ENCODE measurements around the gene PLVAP. TPM values are rescaled to one million over a fixed set of nuclear protein-coding genes. Genes with fewer than 3 reads are reported as not detected.

Gene PLVAP
- total RNA-seq, 1 experiment from 2014 or later, result not detected

DNA sequence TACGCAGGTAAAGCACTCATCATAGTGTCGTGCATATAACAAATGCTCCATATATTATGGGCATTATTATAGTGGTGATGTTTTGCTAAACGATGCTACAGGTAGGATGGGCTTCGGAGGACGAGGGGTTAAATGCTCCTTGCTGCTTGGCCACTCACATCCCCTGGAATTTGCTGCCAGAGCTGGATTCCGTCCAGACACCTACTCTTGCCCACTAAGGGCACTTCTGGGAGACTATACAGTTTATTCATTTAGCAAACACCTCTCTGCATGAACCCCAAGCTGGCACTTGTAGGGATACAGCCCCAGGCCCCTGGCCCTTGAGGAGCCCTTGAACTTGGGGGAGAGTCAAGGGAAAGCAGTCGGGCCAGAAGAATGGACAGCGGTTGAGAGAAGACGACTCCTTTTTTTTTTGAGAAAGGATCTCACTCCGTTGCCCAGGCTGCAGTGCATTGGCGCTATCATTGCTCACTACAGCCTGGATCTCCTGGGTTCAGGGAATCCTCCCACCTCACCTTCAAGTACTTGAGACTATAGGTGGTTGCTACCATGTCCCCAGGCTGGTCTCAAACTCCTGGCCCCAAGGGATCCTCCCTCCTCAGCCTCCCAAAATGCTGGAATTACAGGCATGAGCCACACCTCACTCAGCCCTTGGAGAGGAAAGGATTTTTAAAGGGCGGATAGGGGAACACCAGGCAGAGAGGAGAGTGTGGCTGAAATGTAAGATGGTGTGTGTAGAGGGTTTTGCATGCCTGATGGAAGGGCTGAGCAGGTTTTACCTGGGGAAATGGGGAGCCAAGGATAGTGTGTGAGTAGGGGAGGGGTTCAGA lies 72.5 kb downstream of the PLVAP start:
- Histone ChIP-seq H4K5ac (ENCODE audit: insufficient read length, low read depth, low read length) (no peak overlapping the region), H2AFZ (ENCODE audit: low read length) (no peak overlapping the region), H4K20me1 (ENCODE audit: control insufficient read depth, insufficient read depth, insufficient read length) (no peaks in the 10 kb centered on the region), H3K27ac (ENCODE audit: insufficient read length, low read depth, low read length) (no peak overlapping the region), H3T11ph (ENCODE audit: low read length) (no peak overlapping the region), H3K23ac (ENCODE audit: insufficient read length, low read depth, low read length) (no peak overlapping the region), H3K27me3 (ENCODE audit: insufficient read depth, low read length) (no peaks in the 10 kb centered on the region), H3K79me1 (ENCODE audit: insufficient read depth, low read depth, low read length, poor library complexity, severe bottlenecking) (no peaks in the 10 kb centered on the region), H3K4me2 (ENCODE audit: insufficient read depth, insufficient read length, low read length) (peak overlapping the region; percentile 27), H3K4me1 (ENCODE audit: insufficient read depth, low read length) (peaks cover 3% of the 10 kb centered on the region; the same call in 1 of the 2 replicates), H3K18ac (ENCODE audit: insufficient read length, low read depth, low read length) (no peak overlapping the region), H2BK20ac (ENCODE audit: low read depth, low read length, poor library complexity, severe bottlenecking) (no peak overlapping the region), H2BK12ac (ENCODE audit: insufficient read length, low read depth, low read length) (no peak overlapping the region), H2AK5ac (ENCODE audit: insufficient read length, low read length) (no peak overlapping the region), H3K79me2 (ENCODE audit: insufficient read depth, low read length) (no peaks in the 10 kb centered on the region), H2BK5ac (ENCODE audit: insufficient read length, low read length) (no peak overlapping the region), H3K23me2 (ENCODE audit: insufficient read length, low read depth, low read length, poor library complexity, severe bottlenecking) (peaks cover 6% of the 10 kb centered on the region), H3K9me3 (ENCODE audit: control insufficient read depth, low read depth, low read length) (no peaks in the 10 kb centered on the region), H4K8ac (replicated peaks; ENCODE audit: insufficient read length, low read depth, low read length) (no peak overlapping the region), H2BK15ac (ENCODE audit: low read depth, low read length) (no peak overlapping the region), H4K91ac (ENCODE audit: insufficient read length, low read depth, low read length) (no peak overlapping the region), H3K14ac (ENCODE audit: insufficient read depth, low read length) (no peak overlapping the region), H3K56ac (ENCODE audit: insufficient read length, low read depth, low read length) (no peak overlapping the region), H2BK120ac (ENCODE audit: low read depth, low read length, poor library complexity, severe bottlenecking) (no peak overlapping the region), H3K9ac (ENCODE audit: extremely low read depth, insufficient read length, low read length) (no peak overlapping the region), H3K4ac (ENCODE audit: low read depth, low read length) (no peak overlapping the region)
- no peak for DNase-seq
- TF ChIP-seq, protein P1, sequence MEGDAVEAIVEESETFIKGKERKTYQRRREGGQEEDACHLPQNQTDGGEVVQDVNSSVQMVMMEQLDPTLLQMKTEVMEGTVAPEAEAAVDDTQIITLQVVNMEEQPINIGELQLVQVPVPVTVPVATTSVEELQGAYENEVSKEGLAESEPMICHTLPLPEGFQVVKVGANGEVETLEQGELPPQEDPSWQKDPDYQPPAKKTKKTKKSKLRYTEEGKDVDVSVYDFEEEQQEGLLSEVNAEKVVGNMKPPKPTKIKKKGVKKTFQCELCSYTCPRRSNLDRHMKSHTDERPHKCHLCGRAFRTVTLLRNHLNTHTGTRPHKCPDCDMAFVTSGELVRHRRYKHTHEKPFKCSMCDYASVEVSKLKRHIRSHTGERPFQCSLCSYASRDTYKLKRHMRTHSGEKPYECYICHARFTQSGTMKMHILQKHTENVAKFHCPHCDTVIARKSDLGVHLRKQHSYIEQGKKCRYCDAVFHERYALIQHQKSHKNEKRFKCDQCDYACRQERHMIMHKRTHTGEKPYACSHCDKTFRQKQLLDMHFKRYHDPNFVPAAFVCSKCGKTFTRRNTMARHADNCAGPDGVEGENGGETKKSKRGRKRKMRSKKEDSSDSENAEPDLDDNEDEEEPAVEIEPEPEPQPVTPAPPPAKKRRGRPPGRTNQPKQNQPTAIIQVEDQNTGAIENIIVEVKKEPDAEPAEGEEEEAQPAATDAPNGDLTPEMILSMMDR (conservative IDR thresholded peaks at IDR 0.05), result no peak
- peak overlapping the region; percentile 7 to 41 (median 27); a peak in 4 of 7 replicates for H3K27ac Mint-ChIP-seq
- peak overlapping the region; percentile 1 to 97; a peak in 4 of 5 replicates for H3K4me3 Mint-ChIP-seq
- no peaks in the 10 kb centered on the region; the same call in 1 of the 2 replicates for H3K27me3 Mint-ChIP-seq (ENCODE audit: low read depth)
- peaks cover 23 to 37% of the 10 kb centered on the region in 2 experiments for H3K4me1 Mint-ChIP-seq
- H3K36me3 Mint-ChIP-seq (ENCODE audit: insufficient read depth in 1 of 3, low read depth in 3 of 3), result peaks cover 3 to 12% (median 7%) of the 10 kb centered on the region in 3 experiments; a peak in 6 of 7 replicates
- WGBS (ENCODE audit: extremely low coverage, insufficient read length, low lambda C conversion rate), result no CpG with 5 or more reads among the region's 12 CpGs
- H3K9me3 Mint-ChIP-seq, result no peaks in the 10 kb centered on the region
